ENCODE measurements around the gene NOLC1.

GRCh38 chr10:102153093-102153620 lies 968 bp downstream of the NOLC1 start:
- TF ChIP-seq CTCF (IDR thresholded peaks at IDR 0.05; ENCODE audit: borderline replicate concordance, extremely low read depth, low read length, poor library complexity, severe bottlenecking) (no peak), EZH2 (IDR thresholded peaks at IDR 0.05; ENCODE audit: borderline replicate concordance, low read depth, low read length, severe bottlenecking) (no peak)

Measured in DND-41 (cell line).